ENCODE data around the gene TGM4. TPM values are rescaled to one million over a fixed set of nuclear protein-coding genes. Genes with fewer than 3 reads are reported as not detected.

The TGM4 gene
- total and polyA plus RNA-seq, 2 donors (not counting 1 experiment from before 2014, with no cell fraction given) = not detected

- no peak overlapping the region for H3K9ac ChIP-seq (ENCODE audit: low read length)
- H3K79me2 ChIP-seq (ENCODE audit: control insufficient read depth, insufficient read depth, low read length) = no peaks in the 10 kb centered on the region
- POLR2A ChIA-PET = no interaction called here
- H3K27me3 ChIP-seq (replicated peaks in 1 of 4; ENCODE audit: control extremely low read depth in 1 of 4, control insufficient read depth in 3 of 4, insufficient read depth in 4 of 4, low read length in 3 of 4) = peaks cover 0 to 2% (median 0%) of the 10 kb centered on the region in 4 experiments
- DNase-seq (no peak), ATAC-seq (ENCODE audit: low read depth) (no peak)
- H3K36me3 ChIP-seq (replicated peaks in 1 of 2; ENCODE audit: control extremely low read depth in 1 of 2, control insufficient read depth in 1 of 2, extremely low read depth in 1 of 2, insufficient read depth in 2 of 2, low read length in 1 of 2) = no peaks in the 10 kb centered on the region
- TF ChIP-seq CTCF (IDR thresholded peaks at IDR 0.05) (no peak), EZH2 (IDR thresholded peaks at IDR 0.05; ENCODE audit: borderline replicate concordance, insufficient read depth, low read depth, low read length, poor library complexity, severe bottlenecking) (no peak)
- CTCF ChIA-PET = no interaction called here
- no peaks in the 10 kb centered on the region for H3K4me1 ChIP-seq (ENCODE audit: control insufficient read depth in 2 of 2, insufficient read depth in 2 of 2, low read length in 2 of 2)
- no CpG with 5 or more reads among the region's 3 CpGs for WGBS (ENCODE audit: insufficient coverage)
- no peak overlapping the region for H2AFZ ChIP-seq (ENCODE audit: insufficient read depth, low read depth, low read length, poor library complexity, severe bottlenecking)
- H4K20me1 ChIP-seq (ENCODE audit: control insufficient read depth, insufficient read depth, low read length, poor library complexity, severe bottlenecking) = no peaks in the 10 kb centered on the region
- no peak overlapping the region for H3K4me3 Mint-ChIP-seq
- no peaks in the 10 kb centered on the region for H3K9me3 ChIP-seq (ENCODE audit: control extremely low read depth in 1 of 3, control insufficient read depth in 2 of 3, insufficient read depth in 1 of 3, low read length in 2 of 3)
- H3K27me3 Mint-ChIP-seq = peaks cover 3% of the 10 kb centered on the region
- no peak overlapping the region for H3K4me3 ChIP-seq (ENCODE audit: control extremely low read depth in 1 of 5, extremely low read depth in 1 of 5, insufficient read depth in 1 of 5, low read depth in 2 of 5, low read length in 4 of 5)
- H3K4me1 Mint-ChIP-seq = no peaks in the 10 kb centered on the region
- no peaks in the 10 kb centered on the region for H3K9me3 Mint-ChIP-seq (ENCODE audit: insufficient read depth)
- H3K27ac ChIP-seq (ENCODE audit: low read length in 2 of 2) = no peak overlapping the region
- no peak overlapping the region for H3K27ac Mint-ChIP-seq
- H3K4me2 ChIP-seq (replicated peaks; ENCODE audit: low read depth, low read length, poor library complexity, severe bottlenecking) = no peak overlapping the region
- intact Hi-C loops (cut with micrococcal nuclease) = no loop called here
Observed at GRCh38 chr3:44877333-44877732, 2.9 kb downstream of the TGM4 start.

GRCh38 chr3:44880284-44880683 lies 5.9 kb downstream of the TGM4 start:
- H3K79me2 ChIP-seq (ENCODE audit: control insufficient read depth, insufficient read depth, low read length) = no peaks in the 10 kb centered on the region
- no peaks in the 10 kb centered on the region for H3K36me3 ChIP-seq (replicated peaks in 1 of 2; ENCODE audit: control extremely low read depth in 1 of 2, control insufficient read depth in 1 of 2, extremely low read depth in 1 of 2, insufficient read depth in 2 of 2, low read length in 1 of 2)
- H3K27ac Mint-ChIP-seq = no peak overlapping the region
- H3K27me3 Mint-ChIP-seq = peaks cover 7% of the 10 kb centered on the region
- H3K9ac ChIP-seq (ENCODE audit: low read length) = no peak overlapping the region
- H3K4me2 ChIP-seq (replicated peaks; ENCODE audit: low read depth, low read length, poor library complexity, severe bottlenecking) = no peak overlapping the region
- ATAC-seq (ENCODE audit: low read depth) = no peak
- 63% methylated on average over 1 of the region's 2 CpGs for WGBS (ENCODE audit: insufficient coverage)
- intact Hi-C loops (cut with micrococcal nuclease) = no loop called here
- peaks cover 0 to 10% (median 3%) of the 10 kb centered on the region in 4 experiments for H3K27me3 ChIP-seq (replicated peaks in 1 of 4; ENCODE audit: control extremely low read depth in 1 of 4, control insufficient read depth in 3 of 4, insufficient read depth in 4 of 4, low read length in 3 of 4)
- H3K4me3 Mint-ChIP-seq = no peak overlapping the region
- no peak for TF ChIP-seq CTCF (IDR thresholded peaks at IDR 0.05)
- no peak for TF ChIP-seq EZH2 (IDR thresholded peaks at IDR 0.05; ENCODE audit: borderline replicate concordance, insufficient read depth, low read depth, low read length, poor library complexity, severe bottlenecking)
- H3K4me1 Mint-ChIP-seq = no peaks in the 10 kb centered on the region
- H3K27ac ChIP-seq (ENCODE audit: low read length in 2 of 2) = no peak overlapping the region
- no peaks in the 10 kb centered on the region for H3K9me3 Mint-ChIP-seq (ENCODE audit: insufficient read depth)
- POLR2A ChIA-PET = no interaction called here
- no peak overlapping the region for H3K4me3 ChIP-seq (ENCODE audit: control extremely low read depth in 1 of 5, extremely low read depth in 1 of 5, insufficient read depth in 1 of 5, low read depth in 2 of 5, low read length in 4 of 5)
- H4K20me1 ChIP-seq (ENCODE audit: control insufficient read depth, insufficient read depth, low read length, poor library complexity, severe bottlenecking) = no peaks in the 10 kb centered on the region
- peaks cover 0 to 7% (median 0%) of the 10 kb centered on the region in 3 donors for H3K9me3 ChIP-seq (ENCODE audit: control extremely low read depth in 1 of 3, control insufficient read depth in 2 of 3, insufficient read depth in 1 of 3, low read length in 2 of 3)
- DNase-seq = no peak
- no peak overlapping the region for H2AFZ ChIP-seq (ENCODE audit: insufficient read depth, low read depth, low read length, poor library complexity, severe bottlenecking)
- H3K4me1 ChIP-seq (ENCODE audit: control insufficient read depth in 2 of 2, insufficient read depth in 2 of 2, low read length in 2 of 2) = no peaks in the 10 kb centered on the region
- CTCF ChIA-PET = no interaction called here
